ENCODE results near the gene RAB6B. TPM values are rescaled to one million over a fixed set of nuclear protein-coding genes. Genes with fewer than 3 reads are reported as not detected.

The RAB6B gene
- polyA plus RNA-seq, 1 donor (not counting 4 experiments of a cell fraction or from before 2014, with no cell fraction given), result 2.2 TPM

- DNase-seq (ENCODE audit: low read depth, low spot score), result no peak
- Histone ChIP-seq H3K9me1 (ENCODE audit: control insufficient read depth, extremely low read depth, insufficient read depth, low read length) (no peaks in the 10 kb centered on the region), H3K36me3 (ENCODE audit: control insufficient read depth in 2 of 2, extremely low read depth in 1 of 2, insufficient read depth in 2 of 2, low read length in 2 of 2) (no peaks in the 10 kb centered on the region), H3K27ac (ENCODE audit: control insufficient read depth, insufficient read depth, low read length) (no peak overlapping the region), H3K9ac (ENCODE audit: control insufficient read depth, extremely low read depth, insufficient read depth, low read length) (no peak overlapping the region), H3K9me3 (ENCODE audit: control insufficient read depth, low read depth, low read length) (no peaks in the 10 kb centered on the region), H3K4me2 (ENCODE audit: control insufficient read depth, extremely low read depth, insufficient read depth, low read depth, low read length) (no peak overlapping the region), H3K27me3 (ENCODE audit: control insufficient read depth, extremely low read depth, insufficient read depth, low read length) (peaks cover 27% of the 10 kb centered on the region), H2AFZ (ENCODE audit: control insufficient read depth, low read length) (no peak overlapping the region), H3K4me1 (ENCODE audit: control insufficient read depth, extremely low read depth, insufficient read depth, low read length) (no peaks in the 10 kb centered on the region), H3K4me3 (ENCODE audit: control insufficient read depth in 2 of 3, extremely low read depth in 1 of 3, insufficient read depth in 2 of 3, low read depth in 1 of 3, low read length in 3 of 3) (no peak overlapping the region), H3K79me2 (ENCODE audit: control insufficient read depth, insufficient read depth, low read length) (no peaks in the 10 kb centered on the region), H4K20me1 (ENCODE audit: control insufficient read depth, extremely low read depth, insufficient read depth, low read length) (no peaks in the 10 kb centered on the region)
- TF ChIP-seq EZH2 (IDR thresholded peaks at IDR 0.05; ENCODE audit: low read length), result no peak
- no peak for TF ChIP-seq CTCF (optimal IDR thresholded peaks at IDR 0.05 in 1 of 3, IDR thresholded peaks at IDR 0.05 in 1 of 3, conservative IDR thresholded peaks at IDR 0.05 in 1 of 3; ENCODE audit: extremely low read depth in 1 of 3, insufficient read depth in 2 of 3, low read length in 3 of 3)
- dilution Hi-C loops (cut with MboI; ENCODE audit: extremely low pct_ligation_motif_present, low sequenced_read_pairs), result no loop called here
- no peak for FAIRE-seq
Measured at GRCh38 chr3:133899311-133899710, 3.6 kb upstream of the RAB6B start.

GRCh38 chr3:133897547-133897946 lies 1.9 kb upstream of the RAB6B start:
- dilution Hi-C loops (cut with MboI; ENCODE audit: extremely low pct_ligation_motif_present, low sequenced_read_pairs), result no loop called here
- Histone ChIP-seq H3K9me1 (ENCODE audit: control insufficient read depth, extremely low read depth, insufficient read depth, low read length) (no peaks in the 10 kb centered on the region), H4K20me1 (ENCODE audit: control insufficient read depth, extremely low read depth, insufficient read depth, low read length) (no peaks in the 10 kb centered on the region), H3K9me3 (ENCODE audit: control insufficient read depth, low read depth, low read length) (no peaks in the 10 kb centered on the region), H3K36me3 (ENCODE audit: control insufficient read depth in 2 of 2, extremely low read depth in 1 of 2, insufficient read depth in 2 of 2, low read length in 2 of 2) (no peaks in the 10 kb centered on the region), H3K9ac (ENCODE audit: control insufficient read depth, extremely low read depth, insufficient read depth, low read length) (no peak overlapping the region), H3K27me3 (ENCODE audit: control insufficient read depth, extremely low read depth, insufficient read depth, low read length) (peaks cover 41% of the 10 kb centered on the region), H3K4me3 (ENCODE audit: control insufficient read depth in 2 of 3, extremely low read depth in 1 of 3, insufficient read depth in 2 of 3, low read depth in 1 of 3, low read length in 3 of 3) (no peak overlapping the region), H3K79me2 (ENCODE audit: control insufficient read depth, insufficient read depth, low read length) (no peaks in the 10 kb centered on the region), H2AFZ (ENCODE audit: control insufficient read depth, low read length) (no peak overlapping the region), H3K4me2 (ENCODE audit: control insufficient read depth, extremely low read depth, insufficient read depth, low read depth, low read length) (no peak overlapping the region), H3K4me1 (ENCODE audit: control insufficient read depth, extremely low read depth, insufficient read depth, low read length) (no peaks in the 10 kb centered on the region), H3K27ac (ENCODE audit: control insufficient read depth, insufficient read depth, low read length) (no peak overlapping the region)
- TF ChIP-seq EZH2 (IDR thresholded peaks at IDR 0.05; ENCODE audit: low read length), result no peak
- FAIRE-seq (no peak), DNase-seq (ENCODE audit: low read depth, low spot score) (no peak)
